A549 (cell line): ENCODE data around the gene STOM.

Source experiments
- BHLHE40 ChIP-seq: IDR thresholded peaks from 2 replicates; pipeline ENCODE4 v1.6.1; 2012; ENCODE audit warnings: low read depth, low read length, inconsistent platforms
- CEBPB ChIP-seq, 2 experiments: fragments of >200 bp in 1 of 2; sonication (Bioruptor Twin) in 1 of 2; formaldehyde crosslinking in 1 of 2; IDR thresholded peaks; 2 replicates each; pipeline ENCODE4 v1.6.1; 2012 to 2016
- EP300 ChIP-seq, 2 experiments: fragments of >200 bp; sonication (Bioruptor Twin); formaldehyde crosslinking; IDR thresholded peaks; 2 replicates in 1 of 2; 3 replicates in 1 of 2; pipeline ENCODE4 v1.6.1; 2016 to 2017
- KDM1A ChIP-seq: fragments of 200-600 bp; sonication (generic); IDR thresholded peaks from 2 replicates; pipeline ENCODE4 v1.6.1; 2016; ENCODE audit warnings: low read depth, mild to moderate bottlenecking
- NFE2L2 ChIP-seq: fragments of 150-350 bp; conservative IDR thresholded peaks from 2 replicates; pipeline ENCODE4 v1.6.1; 2014; ENCODE audit warnings: low read length
- POLR2A ChIP-seq: IDR thresholded peaks from 2 replicates; pipeline ENCODE4 v1.6.1; 2012; ENCODE audit warnings: mild to moderate bottlenecking, low read length
- RARB ChIP-seq: fragments of 250-450 bp; sonication (Bioruptor Pico); IDR thresholded peaks from 2 replicates; pipeline ENCODE4 v1.8.0; 2021; ENCODE audit warnings: mild to moderate bottlenecking, moderate library complexity
- RFX5 ChIP-seq: fragments of 450-650 bp; IDR thresholded peaks from 2 replicates; pipeline ENCODE4 v1.7.1; 2014; ENCODE audit warnings: antibody characterized with exemption, mild to moderate bottlenecking, moderate library complexity
- TF ChIP-seq, protein P1 (sequence below): fragments of >200 bp; sonication (Bioruptor Twin); formaldehyde crosslinking; IDR thresholded peaks from 3 replicates; pipeline ENCODE4 v1.5.1; 2016
- TF ChIP-seq, protein P2 (sequence below): fragments of 450-650 bp; IDR thresholded peaks from 2 replicates; pipeline ENCODE4 v1.6.1; 2014; ENCODE audit warnings: antibody characterized with exemption
- TF ChIP-seq, protein P3 (sequence below): fragments of >200 bp; sonication (Bioruptor Twin); formaldehyde crosslinking; IDR thresholded peaks from 2 replicates; pipeline ENCODE4 v1.6.1; 2016
- TF ChIP-seq, protein P4 (sequence below): fragments of 200-600 bp; sonication (generic); IDR thresholded peaks from 2 replicates; pipeline ENCODE4 v1.6.1; 2016; ENCODE audit warnings: antibody characterized with exemption, mild to moderate bottlenecking, moderate library complexity

DNA sequence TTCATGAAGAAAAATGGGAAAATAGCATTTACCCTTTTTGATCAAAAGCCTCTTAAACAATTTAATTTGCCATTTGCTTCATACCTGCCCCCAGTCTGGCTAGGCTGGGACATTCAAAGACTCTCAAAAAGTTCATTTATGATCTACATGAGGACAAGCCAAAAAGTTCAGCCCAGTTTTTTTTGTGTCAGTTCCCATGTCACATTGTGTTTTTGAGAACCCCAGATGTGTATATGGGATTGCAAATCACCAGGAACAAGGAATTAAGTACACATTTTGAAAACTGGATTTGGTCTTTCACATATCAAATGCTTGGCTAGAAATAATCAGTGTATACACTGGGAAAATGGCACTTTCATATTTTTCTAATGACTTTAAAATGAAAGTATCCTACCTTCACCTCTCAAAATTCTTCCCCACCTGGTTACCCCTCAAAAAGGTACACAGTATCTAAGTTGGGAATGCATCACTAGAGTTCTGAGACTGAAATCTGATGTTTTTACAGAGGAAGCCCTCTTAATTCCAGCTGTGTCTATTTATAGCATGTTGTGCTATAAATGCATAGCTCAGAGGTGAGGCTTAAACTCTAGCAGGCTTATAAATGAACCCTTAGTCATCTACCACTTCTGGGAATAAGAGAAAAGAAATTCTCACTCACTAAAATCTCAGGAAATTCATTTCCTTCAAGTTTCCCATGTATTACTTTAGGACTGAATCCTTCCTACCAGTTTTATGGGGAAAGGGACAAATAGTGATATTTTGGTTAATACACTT, 9.3 kb downstream of the STOM start:
- TF ChIP-seq, protein P1, sequence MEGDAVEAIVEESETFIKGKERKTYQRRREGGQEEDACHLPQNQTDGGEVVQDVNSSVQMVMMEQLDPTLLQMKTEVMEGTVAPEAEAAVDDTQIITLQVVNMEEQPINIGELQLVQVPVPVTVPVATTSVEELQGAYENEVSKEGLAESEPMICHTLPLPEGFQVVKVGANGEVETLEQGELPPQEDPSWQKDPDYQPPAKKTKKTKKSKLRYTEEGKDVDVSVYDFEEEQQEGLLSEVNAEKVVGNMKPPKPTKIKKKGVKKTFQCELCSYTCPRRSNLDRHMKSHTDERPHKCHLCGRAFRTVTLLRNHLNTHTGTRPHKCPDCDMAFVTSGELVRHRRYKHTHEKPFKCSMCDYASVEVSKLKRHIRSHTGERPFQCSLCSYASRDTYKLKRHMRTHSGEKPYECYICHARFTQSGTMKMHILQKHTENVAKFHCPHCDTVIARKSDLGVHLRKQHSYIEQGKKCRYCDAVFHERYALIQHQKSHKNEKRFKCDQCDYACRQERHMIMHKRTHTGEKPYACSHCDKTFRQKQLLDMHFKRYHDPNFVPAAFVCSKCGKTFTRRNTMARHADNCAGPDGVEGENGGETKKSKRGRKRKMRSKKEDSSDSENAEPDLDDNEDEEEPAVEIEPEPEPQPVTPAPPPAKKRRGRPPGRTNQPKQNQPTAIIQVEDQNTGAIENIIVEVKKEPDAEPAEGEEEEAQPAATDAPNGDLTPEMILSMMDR, result no peak
- TF ChIP-seq, protein P2, sequence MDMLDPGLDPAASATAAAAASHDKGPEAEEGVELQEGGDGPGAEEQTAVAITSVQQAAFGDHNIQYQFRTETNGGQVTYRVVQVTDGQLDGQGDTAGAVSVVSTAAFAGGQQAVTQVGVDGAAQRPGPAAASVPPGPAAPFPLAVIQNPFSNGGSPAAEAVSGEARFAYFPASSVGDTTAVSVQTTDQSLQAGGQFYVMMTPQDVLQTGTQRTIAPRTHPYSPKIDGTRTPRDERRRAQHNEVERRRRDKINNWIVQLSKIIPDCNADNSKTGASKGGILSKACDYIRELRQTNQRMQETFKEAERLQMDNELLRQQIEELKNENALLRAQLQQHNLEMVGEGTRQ, result no peak
- TF ChIP-seq KDM1A, result no peak
- TF ChIP-seq, protein P3, sequence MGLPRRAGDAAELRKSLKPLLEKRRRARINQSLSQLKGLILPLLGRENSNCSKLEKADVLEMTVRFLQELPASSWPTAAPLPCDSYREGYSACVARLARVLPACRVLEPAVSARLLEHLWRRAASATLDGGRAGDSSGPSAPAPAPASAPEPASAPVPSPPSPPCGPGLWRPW, result no peak
- TF ChIP-seq RFX5, result no peak
- no peak for TF ChIP-seq POLR2A
- TF ChIP-seq RARB (CRISPR knock-in tag), result no peak
- TF ChIP-seq CEBPB (IDR thresholded peaks at IDR 0.05), result no peak
- no peak for TF ChIP-seq EP300 (IDR thresholded peaks at IDR 0.05)
- TF ChIP-seq, protein P4, sequence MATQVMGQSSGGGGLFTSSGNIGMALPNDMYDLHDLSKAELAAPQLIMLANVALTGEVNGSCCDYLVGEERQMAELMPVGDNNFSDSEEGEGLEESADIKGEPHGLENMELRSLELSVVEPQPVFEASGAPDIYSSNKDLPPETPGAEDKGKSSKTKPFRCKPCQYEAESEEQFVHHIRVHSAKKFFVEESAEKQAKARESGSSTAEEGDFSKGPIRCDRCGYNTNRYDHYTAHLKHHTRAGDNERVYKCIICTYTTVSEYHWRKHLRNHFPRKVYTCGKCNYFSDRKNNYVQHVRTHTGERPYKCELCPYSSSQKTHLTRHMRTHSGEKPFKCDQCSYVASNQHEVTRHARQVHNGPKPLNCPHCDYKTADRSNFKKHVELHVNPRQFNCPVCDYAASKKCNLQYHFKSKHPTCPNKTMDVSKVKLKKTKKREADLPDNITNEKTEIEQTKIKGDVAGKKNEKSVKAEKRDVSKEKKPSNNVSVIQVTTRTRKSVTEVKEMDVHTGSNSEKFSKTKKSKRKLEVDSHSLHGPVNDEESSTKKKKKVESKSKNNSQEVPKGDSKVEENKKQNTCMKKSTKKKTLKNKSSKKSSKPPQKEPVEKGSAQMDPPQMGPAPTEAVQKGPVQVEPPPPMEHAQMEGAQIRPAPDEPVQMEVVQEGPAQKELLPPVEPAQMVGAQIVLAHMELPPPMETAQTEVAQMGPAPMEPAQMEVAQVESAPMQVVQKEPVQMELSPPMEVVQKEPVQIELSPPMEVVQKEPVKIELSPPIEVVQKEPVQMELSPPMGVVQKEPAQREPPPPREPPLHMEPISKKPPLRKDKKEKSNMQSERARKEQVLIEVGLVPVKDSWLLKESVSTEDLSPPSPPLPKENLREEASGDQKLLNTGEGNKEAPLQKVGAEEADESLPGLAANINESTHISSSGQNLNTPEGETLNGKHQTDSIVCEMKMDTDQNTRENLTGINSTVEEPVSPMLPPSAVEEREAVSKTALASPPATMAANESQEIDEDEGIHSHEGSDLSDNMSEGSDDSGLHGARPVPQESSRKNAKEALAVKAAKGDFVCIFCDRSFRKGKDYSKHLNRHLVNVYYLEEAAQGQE, result no peak
- no peak for TF ChIP-seq BHLHE40
- no peak for TF ChIP-seq NFE2L2
